GM21390 (cell line): ENCODE data around the gene CRACR2B.

ENCODE experiments used
- ATAC-seq: cut with Tn5 transposase; IDR thresholded peaks from one replicate; pipeline ENCODE4 v1.9.1; 2021; ENCODE audit not compliant: unreplicated experiment

CRACR2B gene

DNA sequence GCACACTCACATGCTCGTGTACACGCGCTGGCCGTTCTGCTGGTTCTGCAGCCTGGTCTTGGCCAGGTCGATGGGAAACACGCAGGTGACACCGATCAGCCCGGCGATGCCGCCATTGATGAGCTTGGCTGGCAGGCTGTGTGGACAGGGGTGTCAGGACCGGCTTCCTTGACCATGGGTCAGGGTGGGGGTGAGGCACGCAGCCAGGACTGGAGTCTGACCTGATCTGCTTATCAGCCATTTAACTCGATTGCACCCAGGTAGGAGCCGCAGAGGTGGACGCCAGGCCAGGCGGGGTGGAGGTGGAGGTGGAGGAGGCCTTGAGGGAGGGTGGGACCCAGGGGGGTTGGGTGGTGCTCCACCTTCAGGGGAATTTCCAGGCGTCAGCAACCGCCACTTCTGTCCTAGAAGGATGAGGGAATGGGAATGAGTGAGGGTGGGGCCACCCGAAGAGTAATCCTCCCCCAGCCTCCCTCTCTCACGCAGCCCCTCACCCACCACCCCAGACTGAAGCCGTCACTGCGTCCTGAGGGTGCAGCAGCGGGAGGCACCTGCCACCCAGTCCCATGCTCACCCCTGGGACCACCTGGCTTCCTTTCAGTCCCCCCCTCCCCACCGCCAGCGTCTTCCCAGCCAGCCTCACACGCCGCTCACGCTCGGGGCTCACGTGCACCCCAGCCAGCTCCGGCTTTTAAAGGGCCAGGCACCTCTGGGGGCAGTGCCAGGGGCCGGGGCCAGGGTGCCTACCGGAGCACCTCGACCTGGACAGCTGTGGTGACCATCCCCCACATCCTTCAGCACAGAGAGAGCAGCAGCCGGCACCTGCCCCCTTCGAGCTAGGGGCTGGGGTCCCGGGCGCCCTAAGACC is 32.7 kb upstream of the CRACR2B start:
- no peak for ATAC-seq

GRCh38 chr11:795634-796564 is 31.8 kb upstream of the CRACR2B start:
- no peak for ATAC-seq

DNA sequence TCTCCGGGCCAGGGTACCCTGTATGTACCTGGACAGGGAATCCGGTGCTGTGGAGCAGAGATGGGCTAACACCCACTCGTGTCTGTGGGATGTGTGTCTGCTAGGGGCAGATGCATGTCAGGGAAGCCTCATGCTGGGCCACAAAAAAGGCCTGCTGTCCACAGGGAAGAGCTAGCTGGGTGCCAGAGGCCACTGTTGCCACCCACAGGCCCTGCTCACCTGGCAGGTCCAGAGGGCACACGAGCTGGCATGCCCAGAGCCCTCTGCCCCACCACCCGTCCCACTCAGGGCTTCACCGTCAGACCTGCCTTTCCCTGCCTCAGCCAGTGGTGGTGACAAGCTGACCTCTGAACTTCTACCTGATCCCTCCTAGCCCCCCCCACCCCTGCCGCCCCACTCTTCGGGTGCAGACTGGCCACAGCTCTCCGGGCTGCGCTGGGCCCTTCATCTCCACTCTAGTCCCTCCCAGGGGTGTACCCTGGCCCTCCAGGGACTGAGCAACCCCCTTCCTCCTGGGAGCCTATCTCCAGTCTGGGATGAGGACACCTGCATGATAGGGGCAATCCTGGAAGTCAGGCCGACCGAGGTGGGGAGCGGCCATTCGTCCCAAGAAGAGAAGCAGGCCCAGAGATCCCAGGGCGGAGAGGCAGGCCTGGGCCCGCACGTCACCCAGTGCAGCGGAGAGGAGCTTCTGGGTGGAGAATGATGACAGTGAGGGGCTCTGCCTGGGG is 31.0 kb upstream of the CRACR2B start:
- no peak for ATAC-seq

DNA sequence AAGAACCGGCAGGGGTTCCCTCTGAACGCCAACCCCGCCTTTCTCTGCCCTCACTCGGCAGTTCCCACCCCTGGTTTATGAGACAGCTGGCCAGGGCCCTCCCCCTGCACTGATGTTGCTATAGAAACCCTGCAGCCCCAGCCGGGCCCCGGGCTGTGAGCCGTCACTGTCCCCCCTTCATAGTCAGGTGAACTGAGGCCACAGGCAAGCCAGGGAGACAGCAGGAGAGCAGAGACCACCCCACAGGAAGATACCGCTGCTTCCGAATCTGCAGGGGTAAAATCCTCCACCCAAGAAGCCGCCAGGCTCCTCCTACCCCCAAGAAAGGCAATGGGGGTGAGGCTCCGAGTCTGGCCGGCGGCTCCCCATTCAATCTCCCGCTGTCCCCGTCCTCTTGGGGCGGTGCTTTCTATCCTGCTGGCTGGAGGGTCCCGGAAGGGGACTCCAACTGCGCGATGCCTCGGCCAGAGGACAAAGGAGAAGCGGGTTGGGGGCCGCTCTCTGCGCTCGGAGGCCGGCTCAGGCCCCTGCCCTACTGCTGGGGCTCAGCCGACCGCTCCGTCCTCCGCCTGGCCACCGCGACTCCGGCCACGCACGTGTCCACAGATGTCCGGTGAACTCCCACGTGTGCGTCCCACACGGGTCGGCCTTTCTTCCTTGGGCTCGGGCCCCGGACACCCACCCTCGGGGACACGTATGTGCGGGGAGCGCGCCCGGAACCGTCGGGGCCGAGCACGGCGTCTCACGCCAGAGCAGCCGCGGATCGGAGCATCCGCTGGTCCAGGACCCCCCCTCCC is 30.2 kb upstream of the CRACR2B start:
- peak; percentile 38 for ATAC-seq

DNA sequence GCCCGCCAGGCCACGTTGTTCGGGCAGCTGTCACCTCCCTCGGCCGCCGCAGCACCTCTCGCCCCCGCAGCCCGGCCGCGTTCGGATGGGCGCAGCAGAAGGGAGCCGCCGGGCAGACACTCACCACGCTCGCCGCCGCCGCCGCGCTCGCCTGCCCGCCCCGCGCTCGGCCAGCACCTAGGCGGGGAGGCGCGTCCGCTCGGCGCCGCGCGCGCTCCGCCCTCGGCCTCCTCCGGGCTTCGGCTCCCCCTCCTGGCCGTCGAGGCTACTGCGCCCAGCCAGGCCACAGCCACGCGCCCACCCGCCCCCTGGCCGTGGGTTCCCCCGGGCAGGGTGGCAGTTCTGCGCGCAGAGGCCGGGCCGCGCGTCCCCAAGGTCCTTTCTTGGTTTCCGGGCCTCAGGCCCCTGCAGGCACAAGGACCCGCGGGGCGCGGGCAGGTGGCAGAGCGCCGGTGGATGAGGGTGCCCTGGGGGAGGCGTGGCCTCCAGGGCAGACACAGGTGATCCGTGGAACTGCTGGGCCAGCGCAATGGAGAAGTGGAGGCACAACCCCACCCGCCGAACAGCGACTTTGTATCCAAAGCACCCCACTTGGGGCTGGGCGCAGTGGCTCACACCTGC is 29.5 kb upstream of the CRACR2B start, which contains the start of gene SLC25A22:
TSS of gene SLC25A22 (minus strand) at position 189 of the 621 bp plus-strand sequence. CDS start 3,275 bp downstream, outside the sequence.
- ATAC-seq, result peak; percentile 68

DNA sequence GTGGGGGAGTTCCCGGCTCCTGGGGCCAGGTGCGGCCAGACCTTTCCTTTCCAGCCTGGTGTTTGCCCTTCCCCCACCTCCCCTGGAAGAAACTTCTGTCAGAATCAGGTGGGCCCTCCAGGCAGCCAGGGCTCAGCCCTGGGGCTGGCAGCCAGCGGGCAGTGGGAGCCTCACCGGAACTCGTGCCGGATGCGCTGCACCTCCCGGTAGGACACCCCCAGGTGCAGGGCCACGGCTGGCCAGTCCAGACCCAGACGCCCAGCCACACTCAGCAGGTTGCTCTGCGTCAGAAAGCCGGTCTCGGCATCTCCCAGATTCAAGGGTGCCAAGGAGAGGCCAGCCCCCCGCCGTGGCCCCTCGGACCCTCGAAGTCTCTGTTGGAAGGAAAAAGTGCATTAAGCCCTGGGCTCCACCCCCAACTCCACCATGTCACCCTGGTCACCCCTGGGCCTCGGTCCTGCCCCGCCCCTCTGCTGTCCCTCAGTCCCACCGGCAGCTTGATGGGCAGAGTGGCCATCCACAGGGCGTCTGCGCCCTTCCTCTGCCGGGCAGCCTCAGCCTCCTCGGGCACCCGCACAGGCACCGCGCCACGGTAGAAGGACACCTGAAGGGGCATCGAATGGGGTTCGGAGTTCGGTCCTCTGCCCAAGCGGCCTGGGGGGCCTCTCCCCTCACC is 27.9 kb upstream of the CRACR2B start:
- ATAC-seq, result no peak

DNA sequence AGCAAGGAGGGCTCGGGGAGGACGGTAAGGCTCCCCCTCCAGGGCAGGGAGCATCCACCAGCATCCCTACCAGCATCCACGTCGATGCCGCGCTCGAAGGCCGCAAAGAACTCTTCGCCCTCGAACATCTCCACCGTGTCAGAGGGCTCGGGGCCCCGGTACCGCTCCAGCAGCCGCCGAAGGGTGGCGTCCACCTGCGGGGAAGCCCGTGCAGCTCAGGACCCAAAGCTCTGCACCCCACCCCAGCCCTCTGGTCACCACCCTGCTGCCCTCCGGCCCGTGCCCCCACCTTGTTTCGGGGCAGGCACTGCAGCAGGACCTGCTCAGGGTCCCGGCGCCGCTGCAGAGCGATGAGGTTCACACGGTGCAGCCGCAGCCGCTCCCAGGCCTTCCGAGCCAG is 27.2 kb upstream of the CRACR2B start:
- no peak for ATAC-seq

DNA sequence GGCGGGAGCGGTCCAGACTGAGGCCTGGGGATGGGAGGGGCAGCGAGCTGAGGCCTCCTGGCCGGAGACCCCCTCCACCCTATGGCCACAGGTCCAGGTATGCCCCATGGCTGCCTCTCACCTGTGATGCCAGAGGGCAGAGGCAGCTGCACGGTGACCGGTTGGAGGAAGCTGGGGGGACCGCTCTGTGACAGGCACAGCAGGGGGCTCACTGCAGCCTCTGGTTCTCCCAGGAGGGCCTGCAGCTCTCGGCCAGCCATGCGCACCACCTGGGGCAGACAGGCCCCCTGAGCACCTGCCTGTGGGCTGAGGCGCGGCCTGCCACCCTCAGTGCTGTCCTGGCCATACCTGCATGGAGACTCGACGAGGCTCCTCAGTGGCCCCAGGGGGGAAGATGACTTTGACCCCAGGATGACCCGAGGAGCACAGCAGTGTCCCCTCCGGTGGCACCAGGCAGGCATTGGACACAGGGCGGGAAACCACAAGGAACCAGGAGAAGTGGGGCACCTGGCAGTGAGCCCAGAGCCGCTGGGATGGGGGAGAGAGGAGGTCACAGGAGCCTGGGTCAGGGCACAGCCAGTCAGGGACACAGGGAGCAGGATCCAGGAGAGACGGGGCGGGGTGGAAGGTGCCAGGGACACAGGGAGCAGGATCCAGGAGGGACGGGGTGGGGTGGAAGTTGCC is 26.5 kb upstream of the CRACR2B start:
- ATAC-seq, result no peak

DNA sequence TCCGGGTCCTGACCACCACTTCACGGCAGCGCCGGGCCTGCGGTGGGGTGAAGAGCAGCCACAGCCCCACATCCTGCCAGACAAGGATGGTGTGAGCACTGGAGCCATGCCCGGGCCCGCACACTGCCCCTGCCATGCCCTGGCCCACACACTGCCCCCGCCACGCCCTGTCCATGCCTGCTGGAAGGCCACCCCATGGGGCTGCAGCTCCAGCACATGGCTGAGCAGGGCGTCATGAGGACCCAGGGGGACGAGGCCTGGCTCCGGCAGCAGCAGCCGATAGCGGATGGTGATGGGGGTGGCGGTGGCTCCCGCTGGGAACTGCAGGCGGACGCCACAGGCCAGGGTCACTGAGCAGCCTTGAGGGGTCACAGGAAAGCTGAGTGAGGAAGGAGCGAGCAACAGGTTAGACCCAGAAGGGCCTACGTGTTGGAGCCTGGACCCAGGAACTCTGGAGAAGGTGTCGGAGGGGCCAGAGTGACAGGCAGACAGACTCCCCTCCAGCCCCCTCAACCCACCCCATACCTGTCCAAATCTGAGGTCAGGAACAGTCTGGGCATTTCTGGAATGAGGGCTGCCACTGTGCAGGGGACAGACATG is 25.6 kb upstream of the CRACR2B start:
- no peak for ATAC-seq

DNA sequence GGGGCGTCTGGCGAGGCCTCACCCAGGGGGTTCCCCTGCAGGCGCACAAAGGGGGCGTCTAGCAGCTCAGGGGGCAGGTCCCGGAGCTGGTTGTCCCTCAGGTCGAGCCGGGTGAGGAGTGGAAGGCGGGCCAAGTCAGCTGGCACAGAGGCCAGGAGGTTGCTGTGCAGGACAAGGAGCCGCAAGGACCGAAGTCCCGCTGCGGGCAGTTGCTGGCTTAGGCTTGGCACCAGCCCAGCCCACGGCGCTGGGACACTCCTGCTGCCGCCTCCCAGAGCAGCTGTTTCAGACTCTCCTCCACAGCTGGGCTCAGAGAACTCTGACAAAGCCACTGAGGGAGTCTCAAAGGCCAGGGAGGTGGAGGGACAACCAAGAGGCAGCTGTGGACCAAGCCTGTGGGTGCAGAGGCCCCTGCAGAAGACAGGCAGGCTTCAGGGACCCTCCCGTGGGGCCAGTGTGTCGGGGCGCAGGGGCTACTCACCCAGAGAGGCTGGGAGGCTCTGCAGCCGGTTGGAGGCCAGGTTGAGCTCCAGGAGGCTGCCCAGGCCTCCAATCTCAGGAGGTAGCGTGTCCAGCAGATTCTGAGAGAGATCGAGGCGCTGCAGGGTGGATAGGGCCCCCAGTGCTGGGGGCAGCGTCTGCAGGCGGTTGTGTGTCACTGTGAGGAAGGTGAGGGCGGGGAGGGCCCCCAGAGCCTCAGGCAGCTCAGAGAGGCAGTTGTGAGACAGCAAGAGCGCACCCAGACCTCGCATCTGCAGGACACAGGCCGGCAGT is 24.8 kb upstream of the CRACR2B start:
- ATAC-seq, result no peak

- ATAC-seq, result no peak
Observed at GRCh38 chr11:803467-803742, 24.3 kb upstream of the CRACR2B start.

- ATAC-seq, result no peak
Observed at GRCh38 chr11:803770-804598, 23.7 kb upstream of the CRACR2B start.

GRCh38 chr11:804599-804964 is 23.1 kb upstream of the CRACR2B start:
- ATAC-seq, result no peak

- no peak for ATAC-seq
Observed at GRCh38 chr11:808427-809286, 19.1 kb upstream of the CRACR2B start.

- peak; percentile 70 for ATAC-seq
Observed at GRCh38 chr11:809287-810039, 18.3 kb upstream of the CRACR2B start, which contains the start of gene RPLP2. Gene RPLP2, plus strand, starts transcription at chr11:809967. Its CDS starts 268 bp downstream, at chr11:810235.
